ENCODE measurements around the gene CAPN12.
"Not testable (repeated sequence)": the region's sequence is repeated elsewhere in the genome, so short reads cannot be mapped to it uniquely, and the experiment has no call there.

CAPN12 gene

GRCh38 chr19:38770949-38771275 is 26.6 kb upstream of the CAPN12 start:
- DNase-seq: not testable (repeated sequence)

GRCh38 chr19:38770228-38770948 is 26.1 kb upstream of the CAPN12 start:
- not testable (repeated sequence) for DNase-seq

- no peak for DNase-seq
These were observed 25.4 kb upstream of the CAPN12 start for GRCh38 chr19:38769635-38770211.

GRCh38 chr19:38766276-38767047 is 22.2 kb upstream of the CAPN12 start:
- no peak for DNase-seq

- no peak for DNase-seq
These were observed 20.9 kb upstream of the CAPN12 start for GRCh38 chr19:38765214-38765613.

- no peak for DNase-seq
These were observed 19.5 kb upstream of the CAPN12 start for GRCh38 chr19:38763795-38764220.

- not testable (repeated sequence) for DNase-seq
These were observed 17.7 kb upstream of the CAPN12 start for GRCh38 chr19:38761884-38762389.

- not testable (repeated sequence) for DNase-seq
These were observed 16.7 kb upstream of the CAPN12 start for GRCh38 chr19:38760805-38761517.

- no peak for DNase-seq
These were observed 15.3 kb upstream of the CAPN12 start for GRCh38 chr19:38759590-38760003.

- DNase-seq: not testable (repeated sequence)
These were observed 9.9 kb upstream of the CAPN12 start for GRCh38 chr19:38754196-38754595.

GRCh38 chr19:38753783-38754182 is 9.5 kb upstream of the CAPN12 start:
- not testable (repeated sequence) for DNase-seq

GRCh38 chr19:38745316-38745715 is 1.0 kb upstream of the CAPN12 start:
- no peak for DNase-seq

GRCh38 chr19:38744874-38745273 is 600 bp upstream of the CAPN12 start:
- no peak for DNase-seq

GRCh38 chr19:38743394-38744297 is 628 bp downstream of the CAPN12 start:
- DNase-seq: no peak

- DNase-seq: no peak
These were observed 1.4 kb downstream of the CAPN12 start for GRCh38 chr19:38742906-38743305.

- DNase-seq: no peak
These were observed 2.0 kb downstream of the CAPN12 start for GRCh38 chr19:38742296-38742695.

GRCh38 chr19:38741670-38742069 is 2.6 kb downstream of the CAPN12 start:
- no peak for DNase-seq

GRCh38 chr19:38740932-38741331 is 3.3 kb downstream of the CAPN12 start:
- no peak for DNase-seq

- no peak for DNase-seq
These were observed 4.0 kb downstream of the CAPN12 start for GRCh38 chr19:38740257-38740592.

- DNase-seq: no peak
These were observed 4.6 kb downstream of the CAPN12 start for GRCh38 chr19:38739440-38740256.
